Stimulated activated CD8-positive, alpha-beta memory T cell treated with anti-CD3 and anti-CD28 coated beads, Interleukin-7, amount 100 ng/mL, for 1 hour (primary cell): Measurements from ENCODE around the gene LDAH.
"Not testable (repeated sequence)": the region's sequence is repeated elsewhere in the genome, so short reads cannot be mapped to it uniquely, and the experiment has no call there.

Source experiments
- DNase-seq, 2 donors: peaks; one replicate each; pipeline ENCODE4 v3.0.0-alpha.2; 2020; ENCODE audit warnings: low read depth in 2 of 2

LDAH gene

DNA sequence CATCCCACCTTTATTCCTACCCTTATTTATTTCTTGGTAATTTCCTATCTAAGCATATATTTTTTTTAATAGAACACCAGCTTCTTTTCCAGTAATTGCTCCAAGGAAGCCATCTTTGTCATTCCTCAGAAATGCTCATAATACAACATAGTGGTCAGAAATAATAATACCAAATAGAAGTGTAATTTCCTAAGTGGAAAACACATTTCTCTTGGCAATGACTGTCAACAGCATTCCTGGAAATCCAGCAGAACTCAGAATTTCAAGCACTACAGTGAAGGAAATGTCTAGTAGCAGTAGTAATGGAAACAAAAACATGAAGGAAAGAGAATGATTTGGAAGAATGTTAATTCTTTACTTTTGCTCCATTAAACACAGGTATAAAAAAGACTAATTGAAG, 99.4 kb downstream of the LDAH start:
- no peak for DNase-seq

DNA sequence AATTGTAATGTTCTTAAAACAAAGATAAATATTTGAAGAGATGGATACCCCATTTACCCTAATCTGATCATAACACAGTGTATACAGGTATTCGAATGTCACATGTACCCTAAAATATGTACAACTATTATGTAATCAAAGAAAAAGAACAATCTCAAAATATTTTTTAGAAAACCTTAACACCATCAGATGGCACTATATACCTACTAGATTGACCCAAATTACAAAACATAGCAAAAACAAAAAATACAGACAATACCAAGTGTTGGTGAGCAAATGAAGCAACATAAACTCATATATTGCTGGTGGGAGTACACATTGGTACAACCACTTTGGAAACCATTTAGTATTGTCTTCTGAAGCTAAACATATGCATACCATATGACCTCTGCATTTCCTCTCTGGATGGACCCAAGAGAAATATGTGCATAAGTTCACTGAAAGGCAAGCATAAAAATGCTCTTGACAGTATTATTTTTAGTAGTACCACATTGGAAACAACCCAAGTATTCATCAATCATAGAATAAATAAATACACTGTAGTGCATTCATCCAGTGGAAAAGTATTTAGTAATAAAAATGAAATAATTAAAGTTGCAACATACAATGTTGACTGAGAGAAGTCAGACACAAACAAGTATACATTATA, 100.2 kb downstream of the LDAH start:
- DNase-seq: no peak

DNA sequence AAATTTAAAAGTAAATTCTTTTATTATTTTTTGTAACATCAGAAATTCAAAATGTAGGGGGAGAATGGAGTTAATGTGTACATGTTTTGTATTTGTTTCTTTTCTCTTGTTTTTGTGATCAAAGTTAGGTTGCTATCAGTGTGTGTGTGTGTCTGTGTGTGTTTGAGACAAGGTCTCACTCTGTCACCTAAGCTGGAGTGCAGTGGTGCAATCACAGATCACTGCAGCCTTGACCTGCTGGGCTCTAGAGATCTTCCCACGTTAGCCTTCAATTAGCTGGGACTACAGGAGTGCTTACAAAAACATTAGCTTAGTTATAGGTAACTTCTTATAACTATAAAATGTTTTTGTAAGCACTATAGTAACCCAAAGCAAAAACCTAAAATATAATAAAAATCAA, 105.3 kb downstream of the LDAH start:
- no peak for DNase-seq

DNA sequence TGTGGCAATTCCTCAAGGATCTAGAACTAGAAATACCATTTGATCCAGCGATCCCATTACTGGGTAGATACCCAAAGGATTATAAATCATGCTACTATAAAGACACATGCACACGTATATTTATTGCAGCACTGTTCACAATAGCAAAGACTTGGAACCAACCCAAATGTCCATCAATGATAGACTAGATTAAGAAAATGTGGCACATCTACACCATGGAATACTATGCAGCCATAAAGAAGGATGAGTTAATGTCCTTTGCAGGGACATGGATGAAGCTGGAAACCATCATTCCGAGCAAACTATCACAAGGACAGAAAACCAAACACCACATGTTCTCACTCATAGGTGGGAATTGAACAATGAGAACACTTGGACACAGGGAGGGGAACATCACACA, 106.7 kb downstream of the LDAH start:
- not testable (repeated sequence) for DNase-seq

DNA sequence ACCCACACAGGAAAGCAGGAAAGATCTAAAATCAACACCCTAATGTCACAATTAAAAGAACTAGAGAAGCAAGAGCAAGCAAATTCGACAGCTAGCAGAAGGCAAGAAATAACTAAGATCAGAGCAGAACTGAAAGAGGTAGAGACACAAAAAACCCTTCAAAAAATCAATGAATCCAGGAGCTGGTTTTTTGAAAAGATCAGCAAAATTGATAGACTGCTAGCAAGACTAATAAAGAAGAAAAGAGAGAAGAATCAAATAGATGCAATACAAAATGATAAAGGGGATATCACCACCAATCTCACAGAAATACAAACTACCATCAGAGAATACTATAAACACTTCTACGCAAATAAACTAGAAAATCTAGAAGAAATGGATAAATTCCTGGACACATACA, 108.5 kb downstream of the LDAH start:
- DNase-seq: not testable (repeated sequence)

DNA sequence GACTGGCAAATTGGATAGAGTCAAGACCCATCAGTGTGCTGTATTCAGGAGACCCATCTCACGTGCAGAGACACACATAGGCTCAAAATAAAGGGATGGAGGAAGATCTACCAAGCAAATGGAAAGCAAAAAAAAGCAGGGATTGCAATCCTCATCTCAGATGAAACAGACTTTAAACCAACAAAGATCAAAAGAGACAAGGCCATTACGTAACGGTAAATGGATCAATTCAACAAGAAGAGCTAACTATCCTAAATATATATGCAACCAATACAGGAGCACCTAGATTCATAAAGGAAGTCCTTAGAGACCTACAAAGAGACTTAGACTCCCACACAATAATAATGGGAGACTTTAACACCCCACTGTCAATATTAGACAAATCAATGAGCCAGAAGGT, 109.3 kb downstream of the LDAH start:
- not testable (repeated sequence) for DNase-seq

DNA sequence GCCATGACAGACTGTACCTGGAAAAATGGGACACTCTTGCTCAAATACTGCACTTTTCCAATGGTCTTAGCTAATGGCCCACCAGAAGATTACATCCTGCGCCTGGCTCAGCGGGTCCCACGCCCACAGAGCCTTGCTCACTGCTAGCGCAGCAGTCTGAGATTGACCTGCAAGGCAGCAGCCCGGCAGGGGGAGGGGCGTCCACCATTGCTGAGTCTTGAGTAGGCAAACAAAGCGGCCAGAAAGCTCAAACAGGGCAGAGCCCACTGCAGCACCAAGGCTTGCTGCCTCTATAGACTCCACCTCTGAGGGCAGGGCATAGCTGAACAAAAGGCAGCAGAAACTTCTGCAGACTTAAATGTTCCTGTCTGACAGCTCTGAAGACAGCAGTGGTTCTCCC, 111.3 kb downstream of the LDAH start:
- not testable (repeated sequence) for DNase-seq

DNA sequence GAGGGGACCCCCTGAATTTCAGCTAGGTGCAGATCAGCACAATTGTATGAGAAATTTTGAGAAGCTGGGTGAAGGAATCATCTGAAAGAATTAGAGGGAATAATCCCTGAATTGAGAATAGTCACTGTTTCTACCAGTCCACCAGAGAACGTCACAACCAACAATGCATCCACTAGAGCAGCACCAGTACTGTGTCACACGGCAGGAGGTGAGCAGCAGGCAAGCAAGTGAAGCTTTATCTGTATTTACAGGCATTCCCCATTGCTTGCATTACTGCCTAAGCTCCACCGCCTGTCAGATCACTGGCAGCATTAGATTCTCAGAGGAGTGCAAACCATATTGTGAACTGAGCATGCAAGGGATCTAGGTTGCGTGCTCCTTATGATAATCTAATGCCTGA, 115.3 kb downstream of the LDAH start:
- no peak for DNase-seq

DNA sequence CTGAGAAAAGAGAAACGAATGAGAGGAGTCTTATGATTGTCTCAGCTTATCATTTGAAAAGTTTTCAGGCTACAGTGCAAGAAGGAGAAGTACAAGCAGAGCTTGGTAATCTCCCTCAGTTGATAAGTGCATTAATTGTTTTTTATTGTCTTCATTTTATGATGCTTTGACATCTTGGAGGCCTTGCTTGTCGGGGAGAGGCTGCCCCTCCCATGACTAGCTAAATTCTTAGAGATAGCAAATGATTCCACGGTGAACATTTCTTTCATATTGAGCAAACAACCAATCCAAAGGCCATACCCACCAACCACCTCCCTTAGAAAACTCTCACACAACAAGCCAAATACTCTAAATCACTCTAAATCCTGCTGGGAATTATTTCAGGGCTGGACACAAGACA, 116.1 kb downstream of the LDAH start:
- DNase-seq: no peak

DNA sequence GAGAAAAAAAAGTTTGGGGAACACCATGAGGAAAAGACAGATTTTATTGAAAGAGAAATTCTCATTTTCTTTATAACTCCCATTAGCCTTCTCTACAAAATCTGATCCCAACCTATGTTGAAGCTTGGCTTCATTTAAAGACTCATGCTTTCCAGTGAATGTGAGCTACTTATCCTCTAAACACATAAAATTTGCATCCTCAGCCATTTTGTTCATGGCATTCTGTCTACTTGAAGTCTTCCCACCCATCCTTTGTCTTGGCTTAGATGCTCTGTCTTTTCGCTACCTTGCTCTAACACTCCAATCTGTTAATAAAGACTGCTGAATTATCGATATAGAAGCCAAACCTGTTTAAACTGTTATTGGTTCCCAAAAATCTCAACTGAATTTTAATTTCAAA, 116.7 kb downstream of the LDAH start:
- no peak for DNase-seq

DNA sequence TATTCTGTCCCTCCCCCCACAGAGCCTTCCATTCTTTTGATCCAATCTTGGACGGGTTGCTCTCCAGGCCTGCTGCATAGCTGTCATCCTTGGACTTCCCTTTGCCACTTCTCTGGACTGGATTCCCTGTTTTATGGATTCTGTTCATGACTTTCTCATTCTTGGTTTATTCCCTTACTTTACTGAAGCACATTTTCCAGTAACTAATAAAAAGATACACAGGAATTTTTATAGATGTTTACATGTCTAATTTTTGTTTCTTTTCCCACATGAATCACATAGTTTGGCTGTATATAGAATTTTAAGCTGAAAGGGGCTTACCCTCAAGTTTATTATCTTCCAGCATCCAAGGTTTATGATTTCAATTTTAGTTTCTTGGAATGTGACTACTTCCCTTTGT, 118.0 kb downstream of the LDAH start:
- DNase-seq: no peak

DNA sequence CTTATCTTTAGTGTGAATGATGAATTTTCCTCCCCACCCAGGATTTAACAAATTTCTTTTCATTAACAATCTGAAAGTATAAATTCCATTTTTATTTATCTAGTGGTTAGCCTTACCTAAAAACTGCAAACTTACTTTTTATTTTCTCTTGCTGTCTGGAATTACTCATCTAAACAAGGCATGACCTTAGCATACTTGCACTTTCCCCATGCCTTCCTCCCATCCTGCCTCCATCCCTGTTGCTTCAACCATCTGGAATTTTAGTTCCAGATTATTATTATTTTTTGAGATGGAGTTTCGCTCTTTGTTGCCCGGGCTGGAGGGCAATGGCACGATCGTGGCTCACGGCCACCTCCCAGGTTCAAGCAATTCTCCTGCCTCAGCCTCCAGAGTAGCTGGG, 120.3 kb downstream of the LDAH start:
- no peak for DNase-seq

DNA sequence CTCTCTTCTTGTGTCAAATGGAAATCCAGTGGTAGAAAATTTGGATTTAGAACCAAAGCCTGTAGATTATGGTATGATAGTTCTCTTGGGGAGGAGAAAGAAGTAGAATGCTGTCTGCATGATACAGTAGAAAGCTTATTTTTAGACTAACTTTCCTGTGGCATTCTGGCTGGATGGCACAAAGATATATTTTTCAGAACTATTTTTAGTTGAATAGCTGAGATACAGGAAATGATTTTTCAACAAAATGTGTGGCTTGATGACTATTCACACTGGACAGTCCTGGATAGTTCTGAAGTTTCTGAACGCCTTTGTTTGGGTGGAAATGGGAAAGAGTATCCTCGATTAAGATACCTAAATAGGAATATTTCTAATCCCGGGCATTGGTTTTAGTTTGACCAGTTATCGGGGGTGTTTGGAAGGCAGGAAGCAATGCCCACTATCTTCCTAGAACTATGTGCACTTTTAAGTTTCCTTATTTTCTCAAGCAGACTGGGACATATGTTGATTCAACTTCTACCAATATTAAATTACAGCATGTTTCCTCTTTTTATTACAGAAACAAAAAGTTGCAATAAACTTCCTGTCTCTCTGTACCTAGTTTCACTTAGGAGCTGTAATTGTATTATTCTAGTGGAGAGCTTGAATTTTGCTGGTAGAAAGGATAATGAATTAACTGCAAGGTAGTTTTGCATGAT, 123.8 kb downstream of the LDAH start:
- DNase-seq: no peak

DNA sequence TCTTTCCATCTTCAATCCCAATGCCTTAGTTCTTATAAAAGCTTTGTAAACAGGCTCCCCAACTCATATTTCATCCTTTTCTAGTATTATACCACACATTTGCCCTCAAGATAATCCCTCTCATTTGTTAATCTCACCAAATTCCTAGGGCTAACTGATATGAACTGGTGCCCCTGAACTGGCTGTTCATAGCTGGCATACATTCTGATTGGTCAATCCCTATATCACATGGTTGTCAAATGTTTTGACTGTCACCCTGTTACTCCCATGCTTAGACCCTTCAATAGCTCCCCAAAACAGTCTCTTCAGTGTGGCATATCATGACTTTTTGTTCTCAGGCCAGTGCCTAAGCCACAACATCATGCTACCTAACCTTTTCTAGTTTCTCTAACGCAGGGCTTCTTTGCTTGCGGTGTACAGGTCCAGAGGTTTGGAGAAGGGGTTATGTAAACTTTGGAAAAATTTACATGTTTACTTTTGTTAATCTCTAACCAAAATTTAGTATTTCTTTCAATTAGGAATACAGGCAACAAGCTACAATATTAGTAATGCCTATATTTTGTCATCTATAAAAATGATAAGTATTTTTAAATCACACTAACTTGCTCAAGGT, 125.5 kb downstream of the LDAH start:
- DNase-seq: no peak

DNA sequence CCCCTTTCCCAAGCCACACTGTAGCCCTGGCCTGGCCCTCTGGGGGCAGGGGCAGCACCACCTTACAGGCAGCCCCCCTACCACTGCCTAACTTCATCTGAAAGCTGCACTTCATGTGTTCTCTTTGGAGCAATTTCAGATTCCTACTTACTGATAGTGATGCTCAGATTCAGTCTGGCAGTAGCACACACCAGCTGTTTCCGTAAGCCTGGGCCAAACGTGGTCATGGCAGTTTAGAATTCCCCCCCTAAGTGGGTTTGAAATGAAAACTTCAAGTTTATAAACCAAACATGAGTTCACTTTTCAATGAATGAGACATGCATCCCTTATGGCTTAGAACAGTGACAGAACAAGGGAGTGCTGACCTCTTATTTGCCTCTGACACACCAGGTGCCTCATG, 126.5 kb downstream of the LDAH start:
- DNase-seq: no peak

DNA sequence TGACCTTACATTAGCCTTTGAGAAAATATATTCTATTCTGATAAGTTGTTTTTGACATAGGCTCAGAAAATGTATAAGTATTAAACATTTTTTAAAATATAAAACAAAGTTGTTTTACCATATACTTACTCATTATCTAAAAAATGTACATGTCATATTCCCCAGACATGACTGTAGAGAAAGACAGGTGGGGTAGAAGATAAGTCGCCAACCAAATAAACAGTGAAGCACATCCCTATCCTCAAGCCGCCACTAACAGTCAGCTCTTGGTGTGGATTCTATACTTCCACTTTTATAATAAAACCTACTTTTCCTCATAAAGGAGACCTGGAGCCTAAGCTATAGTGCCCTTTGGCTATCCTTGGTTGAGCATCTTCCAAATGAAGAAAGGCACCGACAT, 129.6 kb downstream of the LDAH start:
- no peak for DNase-seq

DNA sequence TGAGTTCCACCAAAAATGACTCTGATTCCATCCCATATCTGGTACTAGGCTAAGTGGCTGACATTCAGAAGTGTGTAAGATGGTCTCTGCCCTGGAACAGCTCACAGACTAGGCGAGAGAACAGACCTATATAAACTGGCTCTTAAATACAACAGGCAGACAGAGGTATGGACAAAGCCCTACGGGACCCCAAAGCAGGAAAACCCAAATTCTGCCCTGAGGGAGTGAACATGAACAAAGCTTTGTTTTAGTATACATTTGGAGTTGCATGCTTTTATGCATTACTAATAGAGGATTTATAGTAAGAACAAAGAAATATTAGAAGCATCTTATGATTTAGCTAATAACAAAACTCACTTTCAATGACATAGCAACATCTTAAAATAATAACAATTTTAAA, 130.8 kb downstream of the LDAH start:
- DNase-seq: no peak

DNA sequence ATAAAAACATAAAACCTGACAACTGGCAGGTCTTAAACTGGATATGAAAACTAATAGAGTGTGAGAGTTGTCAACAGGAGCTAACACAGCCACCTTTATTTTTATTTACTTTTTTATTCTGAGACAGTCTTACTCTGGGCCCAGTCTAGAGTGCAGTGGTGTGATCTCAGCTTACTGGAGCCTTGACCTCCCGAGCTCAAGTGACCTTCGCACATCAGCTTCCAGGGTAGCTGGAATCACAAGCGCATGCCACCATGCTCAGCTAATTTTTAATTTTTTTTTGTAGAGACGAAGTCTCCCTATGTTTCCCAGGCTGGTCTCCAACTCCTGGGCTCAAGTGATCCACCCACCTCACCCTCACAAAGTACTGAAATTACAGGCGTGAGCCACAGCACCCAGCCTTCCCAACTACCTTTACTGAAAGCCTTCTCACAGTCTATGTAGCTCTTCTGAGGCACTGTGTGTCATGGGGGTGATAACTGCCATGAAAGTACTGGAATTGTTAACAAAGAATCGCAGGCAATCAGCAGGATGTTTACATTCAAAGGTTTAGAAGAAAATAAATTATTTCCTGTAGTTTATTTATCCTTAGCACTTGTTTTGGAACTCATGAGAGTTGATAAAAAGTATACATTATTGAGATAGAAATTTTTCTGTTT, 131.7 kb downstream of the LDAH start:
- no peak for DNase-seq

DNA sequence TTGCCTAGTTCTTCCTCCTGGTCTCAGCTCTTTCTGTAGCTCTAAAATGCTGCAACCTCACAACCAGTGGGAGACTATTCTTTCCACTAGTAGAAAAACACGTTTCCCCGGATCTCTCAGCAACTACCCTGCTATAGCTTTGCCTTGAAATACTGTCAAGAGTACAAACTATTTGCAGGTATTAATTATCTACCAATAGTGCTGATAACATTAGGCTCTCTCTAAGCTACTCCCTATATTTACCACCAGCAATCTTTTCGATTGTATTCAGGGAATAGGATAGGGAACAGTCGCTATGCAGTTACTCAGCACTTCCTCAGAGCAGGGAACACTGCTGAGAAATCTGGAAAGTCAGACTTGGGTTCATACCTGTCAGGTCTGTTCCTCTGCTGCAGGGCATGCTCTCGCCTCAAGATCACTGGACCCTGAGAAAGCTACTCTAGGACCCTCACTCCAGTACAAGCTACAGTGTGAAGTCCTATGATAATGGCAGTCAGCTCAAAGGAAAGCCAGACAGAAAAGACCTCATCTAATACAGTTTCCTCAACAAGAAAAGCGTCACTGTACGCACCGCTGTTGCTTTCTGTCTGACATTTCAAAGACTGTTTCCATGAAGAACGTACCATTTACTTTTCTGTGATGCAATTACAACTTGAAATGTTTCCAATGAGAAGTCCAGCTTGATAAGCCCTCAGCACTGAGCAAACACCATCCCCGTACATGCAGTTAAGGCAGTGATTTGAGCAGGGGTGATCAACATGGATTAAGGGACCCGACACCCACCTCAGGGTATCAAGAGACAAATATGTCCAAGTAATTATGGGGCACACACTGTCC, 133.3 kb downstream of the LDAH start:
- DNase-seq: no peak

DNA sequence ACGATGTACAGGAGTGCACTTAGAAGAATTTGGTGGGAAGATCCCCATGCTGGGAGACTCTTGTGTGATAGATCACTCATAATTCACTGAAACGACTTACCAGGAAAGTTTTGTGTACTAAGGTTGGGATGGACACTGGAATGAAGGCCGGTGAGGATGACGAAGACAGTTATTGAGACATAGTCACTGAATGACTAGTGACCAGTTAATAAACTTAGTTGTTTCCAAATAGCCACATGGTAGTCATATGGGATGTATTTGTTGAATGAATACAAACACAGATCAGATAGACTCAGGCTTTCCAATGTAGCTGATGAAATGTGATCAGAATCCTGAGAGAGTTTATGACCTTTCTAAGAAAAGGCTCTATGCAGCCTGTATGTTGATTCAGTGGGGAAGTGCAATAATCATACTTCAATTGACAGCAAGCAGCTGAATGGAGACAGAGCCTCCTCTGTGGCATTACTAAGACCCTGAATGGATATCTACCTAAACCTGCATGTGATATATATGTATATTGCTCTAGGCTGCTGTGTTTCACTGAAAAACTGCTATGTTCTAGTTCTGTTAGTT, 135.6 kb downstream of the LDAH start:
- DNase-seq: no peak

DNA sequence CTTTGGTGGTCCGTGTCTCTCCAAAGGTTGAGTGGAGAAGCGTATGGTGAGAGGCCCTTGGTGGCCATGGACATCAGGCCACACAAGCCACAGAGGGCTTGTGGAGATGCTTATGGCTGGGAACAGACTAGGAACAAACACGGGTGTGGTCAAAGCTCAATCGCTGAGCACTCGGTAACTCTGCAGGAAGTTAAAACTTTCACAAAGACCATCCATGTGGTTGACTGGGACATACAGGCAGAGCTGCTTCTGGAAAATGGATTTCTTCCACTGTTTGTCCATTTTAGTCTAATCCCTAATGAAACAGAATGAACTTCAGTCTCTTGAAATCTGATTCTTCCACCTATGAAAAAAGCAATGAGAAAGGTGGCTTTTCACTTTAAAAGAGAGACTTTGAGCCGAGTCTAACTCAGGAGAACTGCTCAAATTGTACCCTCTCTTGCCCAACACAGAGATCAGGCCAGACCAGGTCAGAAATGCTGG, 138.3 kb downstream of the LDAH start:
- no peak for DNase-seq
